PC-3 (cell line): Measurements from ENCODE around the gene TYMS.

Experiments used
- EZH2 ChIP-seq: fragments of 300-600 bp; sonication (generic); IDR thresholded peaks from one replicate; pipeline ENCODE4 v1.6.1; 2017; ENCODE audit warnings: antibody characterized with exemption, mild to moderate bottlenecking, low read length; ENCODE audit not compliant: unreplicated experiment
- EZH2phosphoT487 ChIP-seq: fragments of 300-600 bp; sonication (generic); IDR thresholded peaks from 2 replicates; pipeline ENCODE4 v1.6.1; 2018; ENCODE audit warnings: mild to moderate bottlenecking, antibody characterized with exemption, low read length, borderline replicate concordance
- TF ChIP-seq, protein P1 (sequence below): fragments of 300-600 bp; sonication (generic); conservative IDR thresholded peaks from 2 replicates; pipeline ENCODE4 v1.5.1; 2017; ENCODE audit warnings: antibody characterized with exemption, low read depth, mild to moderate bottlenecking, low read length

- TF ChIP-seq, protein P1, sequence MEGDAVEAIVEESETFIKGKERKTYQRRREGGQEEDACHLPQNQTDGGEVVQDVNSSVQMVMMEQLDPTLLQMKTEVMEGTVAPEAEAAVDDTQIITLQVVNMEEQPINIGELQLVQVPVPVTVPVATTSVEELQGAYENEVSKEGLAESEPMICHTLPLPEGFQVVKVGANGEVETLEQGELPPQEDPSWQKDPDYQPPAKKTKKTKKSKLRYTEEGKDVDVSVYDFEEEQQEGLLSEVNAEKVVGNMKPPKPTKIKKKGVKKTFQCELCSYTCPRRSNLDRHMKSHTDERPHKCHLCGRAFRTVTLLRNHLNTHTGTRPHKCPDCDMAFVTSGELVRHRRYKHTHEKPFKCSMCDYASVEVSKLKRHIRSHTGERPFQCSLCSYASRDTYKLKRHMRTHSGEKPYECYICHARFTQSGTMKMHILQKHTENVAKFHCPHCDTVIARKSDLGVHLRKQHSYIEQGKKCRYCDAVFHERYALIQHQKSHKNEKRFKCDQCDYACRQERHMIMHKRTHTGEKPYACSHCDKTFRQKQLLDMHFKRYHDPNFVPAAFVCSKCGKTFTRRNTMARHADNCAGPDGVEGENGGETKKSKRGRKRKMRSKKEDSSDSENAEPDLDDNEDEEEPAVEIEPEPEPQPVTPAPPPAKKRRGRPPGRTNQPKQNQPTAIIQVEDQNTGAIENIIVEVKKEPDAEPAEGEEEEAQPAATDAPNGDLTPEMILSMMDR = no peak
- no peak for TF ChIP-seq EZH2
- no peak for TF ChIP-seq EZH2phosphoT487
Observed at GRCh38 chr18:709771-710170, 52.3 kb downstream of the TYMS start.
